Loucy (cell line): ENCODE results near the gene AP1M2.

ENCODE experiments used
- H2AFZ ChIP-seq: fragments of 200-600 bp; sonication (generic); 2 replicates; pipeline ENCODE4 v1.6.0; 2016; ENCODE audit warnings: antibody characterized with exemption, mild to moderate bottlenecking, low read length, moderate library complexity
- H3F3A ChIP-seq: fragments of 200-600 bp; 2 replicates; pipeline ENCODE4 v1.6.0; 2016; ENCODE audit warnings: antibody characterized with exemption, low read depth, mild to moderate bottlenecking
- H3K27me3 ChIP-seq: fragments of 200-600 bp; sonication (generic); 2 replicates; pipeline ENCODE4 v1.6.1; 2014; ENCODE audit warnings: low read length, mild to moderate bottlenecking; ENCODE audit not compliant: insufficient read depth, poor library complexity, severe bottlenecking
- H3K36me3 ChIP-seq: fragments of 200-600 bp; sonication (generic); 2 replicates; pipeline ENCODE4 v1.6.1; 2016; ENCODE audit warnings: low read length; ENCODE audit not compliant: insufficient read depth
- H3K4me1 ChIP-seq: fragments of 200-600 bp; sonication (generic); 2 replicates; pipeline ENCODE4 v1.5.1; 2014; ENCODE audit warnings: low read length, mild to moderate bottlenecking; ENCODE audit not compliant: insufficient read depth, poor library complexity, severe bottlenecking
- H3K4me2 ChIP-seq: fragments of 200-600 bp; sonication (generic); 2 replicates; pipeline ENCODE4 v1.6.0; 2014; ENCODE audit warnings: antibody characterized with exemption, low read length, low read depth, mild to moderate bottlenecking; ENCODE audit not compliant: poor library complexity, severe bottlenecking
- H3K4me3 ChIP-seq: fragments of 200-600 bp; sonication (generic); 2 replicates; pipeline ENCODE4 v1.5.1; 2014; ENCODE audit warnings: low read length, mild to moderate bottlenecking, mixed read lengths; ENCODE audit not compliant: poor library complexity, severe bottlenecking
- H3K79me2 ChIP-seq: fragments of 200-600 bp; sonication (generic); 2 replicates; pipeline ENCODE4 v1.6.1; 2014; ENCODE audit warnings: low read length; ENCODE audit not compliant: insufficient read depth
- H3K9ac ChIP-seq: fragments of 200-600 bp; sonication (generic); 2 replicates; pipeline ENCODE4 v1.6.0; 2014; ENCODE audit warnings: mild to moderate bottlenecking, low read depth, low read length, moderate library complexity; ENCODE audit not compliant: poor library complexity, severe bottlenecking
- H3K9me2 ChIP-seq: fragments of 200-600 bp; sonication (generic); replicated peaks from 2 replicates; pipeline ENCODE4 v1.6.1; 2016; ENCODE audit warnings: low read depth, low read length, mixed read lengths
- H3K9me3 ChIP-seq: fragments of 200-600 bp; sonication (generic); 2 replicates; pipeline ENCODE4 v1.6.1; 2014; ENCODE audit warnings: mild to moderate bottlenecking, antibody characterized with exemption, low read length, low read depth; ENCODE audit not compliant: insufficient read depth
- H4K20me1 ChIP-seq: fragments of 200-600 bp; sonication (generic); 2 replicates; pipeline ENCODE4 v1.6.0; 2014; ENCODE audit warnings: antibody characterized with exemption, low read length, mild to moderate bottlenecking; ENCODE audit not compliant: insufficient read depth, poor library complexity, severe bottlenecking
- CTCF ChIP-seq: fragments of 200-600 bp; sonication (generic); conservative IDR thresholded peaks from 2 replicates; pipeline ENCODE4 v1.5.1; 2014; ENCODE audit warnings: mild to moderate bottlenecking, antibody characterized with exemption, low read length
- EZH2phosphoT487 ChIP-seq: fragments of 200-600 bp; IDR thresholded peaks from 2 replicates; pipeline ENCODE4 v1.6.1; 2018; ENCODE audit warnings: antibody characterized with exemption, mild to moderate bottlenecking, moderate library complexity, borderline replicate concordance

The AP1M2 gene

GRCh38 chr19:10593820-10594637 lies 6.9 kb upstream of the AP1M2 start:
- Histone ChIP-seq H3K4me2 (no peak overlapping the region), H3K9me3 (no peaks in the 10 kb centered on the region), H3K27me3 (no peaks in the 10 kb centered on the region), H3K4me1 (peaks cover 26% of the 10 kb centered on the region), H3F3A (no peaks in the 10 kb centered on the region; the same call in 1 of the 2 replicates), H3K9me2 (no peaks in the 10 kb centered on the region), H4K20me1 (no peaks in the 10 kb centered on the region), H3K79me2 (no peaks in the 10 kb centered on the region), H3K36me3 (no peaks in the 10 kb centered on the region), H3K4me3 (no peak overlapping the region), H2AFZ (no peak overlapping the region), H3K9ac (no peak overlapping the region)
- no peak for TF ChIP-seq EZH2phosphoT487

GRCh38 chr19:10593148-10593547 lies 6.0 kb upstream of the AP1M2 start:
- no peaks in the 10 kb centered on the region for H3K79me2 ChIP-seq
- no peak overlapping the region for H3K9ac ChIP-seq
- no peaks in the 10 kb centered on the region for H3K36me3 ChIP-seq
- no peak overlapping the region for H3K4me3 ChIP-seq
- no peaks in the 10 kb centered on the region for H3K9me2 ChIP-seq
- no peaks in the 10 kb centered on the region for H4K20me1 ChIP-seq
- H3K4me2 ChIP-seq, result no peak overlapping the region
- no peak for TF ChIP-seq EZH2phosphoT487
- TF ChIP-seq CTCF, result no peak
- peaks cover 26% of the 10 kb centered on the region for H3K4me1 ChIP-seq
- H3K9me3 ChIP-seq, result no peaks in the 10 kb centered on the region
- no peak overlapping the region for H2AFZ ChIP-seq
- H3F3A ChIP-seq, result no peaks in the 10 kb centered on the region; the same call in 1 of the 2 replicates
- H3K27me3 ChIP-seq, result no peaks in the 10 kb centered on the region

- Histone ChIP-seq H3K9me2 (no peaks in the 10 kb centered on the region), H2AFZ (no peak overlapping the region)
Measured at GRCh38 chr19:10587839-10588150, 683 bp upstream of the AP1M2 start.

More at GRCh38 chr19:10587839-10588150, 683 bp upstream of the AP1M2 start:
- Histone ChIP-seq H3K4me3 (no peak overlapping the region), H3K36me3 (no peaks in the 10 kb centered on the region), H4K20me1 (no peaks in the 10 kb centered on the region), H3K4me1 (peaks cover 19% of the 10 kb centered on the region), H3K4me2 (no peak overlapping the region), H3K9ac (no peak overlapping the region), H3K79me2 (no peaks in the 10 kb centered on the region), H3K9me3 (no peaks in the 10 kb centered on the region), H3K27me3 (no peaks in the 10 kb centered on the region), H3F3A (no peaks in the 10 kb centered on the region)
- TF ChIP-seq EZH2phosphoT487 (no peak), CTCF (no peak)
